HG02885 (cell line): Measurements from ENCODE around the gene PANX2.
A peak's percentile ranks its signal among the peaks of the same experiment; 100 is the strongest.
"Not testable (repeated sequence)": the region's sequence is repeated elsewhere in the genome, so short reads cannot be mapped to it uniquely, and the experiment has no call there.

Source experiments
- ATAC-seq: cut with Tn5 transposase; IDR thresholded peaks from one replicate; pipeline ENCODE4 v1.9.1; 2021; ENCODE audit warnings: mild to moderate bottlenecking; ENCODE audit not compliant: unreplicated experiment, poor library complexity

PANX2 gene

GRCh38 chr22:50194037-50194805, 23.7 kb downstream of the PANX2 start:
- ATAC-seq = no peak

GRCh38 chr22:50196256-50196655, 25.7 kb downstream of the PANX2 start:
- no peak for ATAC-seq

GRCh38 chr22:50197000-50197800, 26.7 kb downstream of the PANX2 start:
- no peak for ATAC-seq

GRCh38 chr22:50197856-50198623, 27.5 kb downstream of the PANX2 start:
- ATAC-seq = no peak

- no peak for ATAC-seq
These were observed 28.1 kb downstream of the PANX2 start for GRCh38 chr22:50198624-50199017.

GRCh38 chr22:50199251-50199721, 28.8 kb downstream of the PANX2 start:
- no peak for ATAC-seq

- no peak for ATAC-seq
These were observed 29.4 kb downstream of the PANX2 start for GRCh38 chr22:50199829-50200460.

- ATAC-seq = peak; percentile 78
These were observed 30.1 kb downstream of the PANX2 start, which contains the start of gene SELENOO for GRCh38 chr22:50200461-50201190. TSS of gene SELENOO (plus strand) at chr22:50201011. CDS start at chr22:50201037, 26 bp downstream.

GRCh38 chr22:50201191-50202129, 30.9 kb downstream of the PANX2 start:
- peak; percentile 29 for ATAC-seq

GRCh38 chr22:50202130-50202666, 31.7 kb downstream of the PANX2 start:
- ATAC-seq = no peak

GRCh38 chr22:50203288-50203687, 32.8 kb downstream of the PANX2 start:
- no peak for ATAC-seq

GRCh38 chr22:50204571-50204970, 34.0 kb downstream of the PANX2 start:
- no peak for ATAC-seq

GRCh38 chr22:50204998-50205397, 34.5 kb downstream of the PANX2 start:
- not testable (repeated sequence) for ATAC-seq

GRCh38 chr22:50205781-50206569, 35.4 kb downstream of the PANX2 start:
- no peak for ATAC-seq

- ATAC-seq = no peak
These were observed 36.1 kb downstream of the PANX2 start for GRCh38 chr22:50206599-50206998.

- ATAC-seq = no peak
These were observed 37.0 kb downstream of the PANX2 start for GRCh38 chr22:50207383-50208140.
